Breast epithelium (tissue), 3 donors: ENCODE data around the gene TMEM132D.

Experiments
- CTCF ChIP-seq, 3 donors: fragments of 450-650 bp; IDR thresholded peaks; one replicate each; pipeline ENCODE4 v1.5.1; 2016 to 2017; ENCODE audit warnings: antibody characterized with exemption in 3 of 3, mild to moderate bottlenecking in 3 of 3, moderate library complexity in 3 of 3
- POLR2A ChIP-seq: fragments of 450-650 bp; IDR thresholded peaks from one replicate; pipeline ENCODE4 v1.6.1; 2016; ENCODE audit warnings: antibody characterized with exemption, mild to moderate bottlenecking, moderate library complexity

- TF ChIP-seq CTCF (IDR thresholded peaks at IDR 0.05) (no peak), POLR2A (no peak)
Measured at GRCh38 chr12:129903092-129903945, 506 bp downstream of the TMEM132D start.
